IPS DF 6.9 (cell line): Measurements from ENCODE around the gene HP.

Source experiments
- DNase-seq: peaks from one replicate; pipeline ENCODE4 v3.0.0-alpha.2; 2013; ENCODE audit warnings: low read depth, low spot score
- H3K27ac ChIP-seq: one replicate; pipeline ENCODE4 v1.5.1; 2013; ENCODE audit warnings: low read length, control low read depth
- H3K27me3 ChIP-seq: 2 replicates; pipeline ENCODE4 v1.6.1; 2013; ENCODE audit warnings: mild to moderate bottlenecking, low read length; ENCODE audit not compliant: control insufficient read depth, insufficient read depth
- H3K36me3 ChIP-seq: 2 replicates; pipeline ENCODE4 v1.6.1; 2013; ENCODE audit warnings: low read length; ENCODE audit not compliant: control insufficient read depth, insufficient read depth
- H3K4me1 ChIP-seq: 2 replicates; pipeline ENCODE4 v1.6.1; 2013; ENCODE audit warnings: low read length; ENCODE audit not compliant: control insufficient read depth, insufficient read depth
- H3K4me3 ChIP-seq: 2 replicates; pipeline ENCODE4 v1.5.1; 2013; ENCODE audit warnings: mild to moderate bottlenecking, low read length
- H3K9me3 ChIP-seq: 2 replicates; pipeline ENCODE4 v1.6.1; 2013; ENCODE audit warnings: low read length, inconsistent platforms; ENCODE audit not compliant: control insufficient read depth, insufficient read depth
- WGBS: extraction: QIAGEN DNeasy Blood & Tissue Kit; methylation state at CpG from one replicate; pipeline ENCODE4 v1.1.7; 2013; ENCODE audit warnings: mixed read lengths, missing lambda C conversion rate; ENCODE audit not compliant: insufficient read length, insufficient coverage; 5-methylcytosine and 5-hydroxymethylcytosine counted together

HP gene

GRCh38 chr16:72085002-72085401, 30.7 kb downstream of the HP start:
- no CpG with 5 or more reads among the region's 2 CpGs for WGBS
- no peak for DNase-seq
- H3K4me1 ChIP-seq: no peaks in the 10 kb centered on the region
- no peak overlapping the region for H3K4me3 ChIP-seq
- peaks cover 3% of the 10 kb centered on the region; the same call in 1 of the 2 replicates for H3K36me3 ChIP-seq
- no peaks in the 10 kb centered on the region for H3K9me3 ChIP-seq
- no peak overlapping the region for H3K27ac ChIP-seq
- H3K27me3 ChIP-seq: no peaks in the 10 kb centered on the region

GRCh38 chr16:72091217-72091616, 36.9 kb downstream of the HP start:
- Histone ChIP-seq H3K4me3 (no peak overlapping the region), H3K4me1 (0 out of 2 replicates have a peak, but pooled peaks cover 2% of the 10 kb centered on the region), H3K9me3 (no peaks in the 10 kb centered on the region), H3K36me3 (no peaks in the 10 kb centered on the region; the same call in 1 of the 2 replicates), H3K27ac (no peak overlapping the region), H3K27me3 (no peaks in the 10 kb centered on the region)
- no CpG with 5 or more reads among the region's 3 CpGs for WGBS
- no peak for DNase-seq

- Histone ChIP-seq H3K27ac (no peak overlapping the region), H3K27me3 (no peaks in the 10 kb centered on the region), H3K9me3 (no peaks in the 10 kb centered on the region), H3K4me3 (peak overlapping the region; percentile 75), H3K36me3 (no peaks in the 10 kb centered on the region; the same call in 1 of the 2 replicates), H3K4me1 (0 out of 2 replicates have a peak, but pooled peaks cover 2% of the 10 kb centered on the region)
- no peak for DNase-seq
- no CpG with 5 or more reads among the region's 22 CpGs for WGBS
These were observed 38.6 kb downstream of the HP start for GRCh38 chr16:72092832-72093447.

- H3K27me3 ChIP-seq: no peaks in the 10 kb centered on the region
- 0 out of 2 replicates have a peak, but pooled peaks cover 2% of the 10 kb centered on the region for H3K4me1 ChIP-seq
- no peaks in the 10 kb centered on the region for H3K9me3 ChIP-seq
- peak; percentile 97 for DNase-seq
- H3K27ac ChIP-seq: no peak within 1 kb of the TSS
- peaks cover 2% of the 10 kb centered on the region; the same call in 1 of the 2 replicates for H3K36me3 ChIP-seq
- WGBS: no CpG with 5 or more reads among the region's 43 CpGs
- peak within 1 kb of the TSS; percentile 96 for H3K4me3 ChIP-seq
These were observed 39.4 kb downstream of the HP start, which contains the start of the genes DHX38 and TXNL4B for GRCh38 chr16:72093448-72094265. TSS of gene DHX38 (plus strand) at chr16:72093847. CDS start at chr16:72096158, 2,311 bp downstream. TSS of gene TXNL4B (minus strand) at chr16:72093620. CDS start at chr16:72090749, 2,871 bp downstream.

GRCh38 chr16:72094266-72094610, 39.9 kb downstream of the HP start:
- Histone ChIP-seq H3K9me3 (no peaks in the 10 kb centered on the region), H3K4me1 (0 out of 2 replicates have a peak, but pooled peaks cover 2% of the 10 kb centered on the region), H3K36me3 (peaks cover 3% of the 10 kb centered on the region; the same call in 1 of the 2 replicates), H3K4me3 (peak overlapping the region; percentile 96), H3K27me3 (no peaks in the 10 kb centered on the region), H3K27ac (no peak overlapping the region)
- DNase-seq: no peak
- no CpG with 5 or more reads among the region's 11 CpGs for WGBS

GRCh38 chr16:72098936-72099335, 44.6 kb downstream of the HP start:
- no CpG with 5 or more reads among the region's 15 CpGs for WGBS
- H3K36me3 ChIP-seq: peaks cover 34% of the 10 kb centered on the region
- no peak for DNase-seq
- H3K27ac ChIP-seq: no peak overlapping the region
- H3K4me3 ChIP-seq: no peak overlapping the region
- no peaks in the 10 kb centered on the region for H3K9me3 ChIP-seq
- no peaks in the 10 kb centered on the region for H3K4me1 ChIP-seq
- H3K27me3 ChIP-seq: no peaks in the 10 kb centered on the region

- peaks cover 38% of the 10 kb centered on the region for H3K36me3 ChIP-seq
- DNase-seq: peak; percentile 18
- no peak overlapping the region for H3K4me3 ChIP-seq
- H3K27me3 ChIP-seq: no peaks in the 10 kb centered on the region
- H3K4me1 ChIP-seq: no peaks in the 10 kb centered on the region
- no peak overlapping the region for H3K27ac ChIP-seq
- no CpG with 5 or more reads among the region's 12 CpGs for WGBS
- no peaks in the 10 kb centered on the region for H3K9me3 ChIP-seq
These were observed 45.1 kb downstream of the HP start for GRCh38 chr16:72099377-72099818.

GRCh38 chr16:72101195-72101594, 46.9 kb downstream of the HP start:
- Histone ChIP-seq H3K27ac (no peak overlapping the region), H3K4me3 (no peak overlapping the region), H3K9me3 (no peaks in the 10 kb centered on the region), H3K4me1 (no peaks in the 10 kb centered on the region), H3K27me3 (no peaks in the 10 kb centered on the region), H3K36me3 (peaks cover 56% of the 10 kb centered on the region)
- no peak for DNase-seq
- no CpG with 5 or more reads among the region's 10 CpGs for WGBS

- H3K36me3 ChIP-seq: peaks cover 68% of the 10 kb centered on the region
These were observed 50.6 kb downstream of the HP start for GRCh38 chr16:72104905-72105304.

GRCh38 chr16:72105978-72106377, 51.7 kb downstream of the HP start:
- no peak overlapping the region for H3K4me3 ChIP-seq
- no peak overlapping the region for H3K27ac ChIP-seq
- H3K9me3 ChIP-seq: no peaks in the 10 kb centered on the region
- WGBS: no CpG with 5 or more reads among the region's 12 CpGs
- peaks cover 64% of the 10 kb centered on the region for H3K36me3 ChIP-seq
- no peaks in the 10 kb centered on the region for H3K27me3 ChIP-seq
- no peaks in the 10 kb centered on the region for H3K4me1 ChIP-seq
- no peak for DNase-seq

More at GRCh38 chr16:72104905-72105304, 50.6 kb downstream of the HP start:
- no CpG with 5 or more reads among the region's 9 CpGs for WGBS
- Histone ChIP-seq H3K4me3 (no peak overlapping the region), H3K27me3 (no peaks in the 10 kb centered on the region), H3K27ac (no peak overlapping the region), H3K4me1 (no peaks in the 10 kb centered on the region), H3K9me3 (no peaks in the 10 kb centered on the region)
- DNase-seq: no peak
